Measurements from ENCODE around the gene TNFRSF19.

The TNFRSF19 gene

DNA sequence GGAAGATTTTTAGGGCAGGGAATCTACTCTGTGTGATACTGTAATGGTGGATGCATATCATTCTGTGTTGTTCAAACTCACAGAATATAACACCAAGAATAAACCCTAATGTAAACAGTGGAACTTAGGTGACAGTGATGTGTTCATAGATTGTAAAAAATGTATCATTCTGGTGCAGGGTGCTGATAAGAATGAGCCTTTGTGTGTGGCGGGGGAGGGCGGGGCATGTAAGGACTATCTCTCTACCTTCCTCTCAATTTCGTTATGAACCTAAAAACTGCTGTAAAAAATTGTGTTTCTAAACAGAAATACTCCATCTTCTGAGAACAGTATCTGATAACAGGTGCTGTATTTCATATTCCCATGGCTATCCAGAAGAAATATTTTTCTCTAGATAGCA is 35.6 kb downstream of the TNFRSF19 start:
- DNase-seq (ENCODE audit: low read depth): no peak

DNA sequence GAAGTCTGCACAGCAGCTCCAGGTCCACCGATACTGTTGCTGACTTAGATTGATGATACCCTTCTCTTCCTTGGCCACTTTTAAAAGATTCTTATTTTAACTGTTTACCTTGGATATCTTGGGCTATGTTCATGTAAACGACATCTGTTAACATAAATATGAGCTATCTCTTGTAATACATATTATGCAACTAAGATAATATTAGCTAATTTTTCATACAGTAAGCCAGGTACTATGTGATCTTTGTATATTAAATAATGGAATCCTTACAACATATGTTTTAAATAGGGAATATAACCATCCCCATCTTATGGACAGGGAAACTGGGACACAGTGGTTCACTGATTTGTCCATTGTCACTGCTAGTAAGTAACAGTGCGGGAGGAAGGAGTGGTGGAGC is 37.9 kb downstream of the TNFRSF19 start:
- DNase-seq (ENCODE audit: low read depth): no peak

DNA sequence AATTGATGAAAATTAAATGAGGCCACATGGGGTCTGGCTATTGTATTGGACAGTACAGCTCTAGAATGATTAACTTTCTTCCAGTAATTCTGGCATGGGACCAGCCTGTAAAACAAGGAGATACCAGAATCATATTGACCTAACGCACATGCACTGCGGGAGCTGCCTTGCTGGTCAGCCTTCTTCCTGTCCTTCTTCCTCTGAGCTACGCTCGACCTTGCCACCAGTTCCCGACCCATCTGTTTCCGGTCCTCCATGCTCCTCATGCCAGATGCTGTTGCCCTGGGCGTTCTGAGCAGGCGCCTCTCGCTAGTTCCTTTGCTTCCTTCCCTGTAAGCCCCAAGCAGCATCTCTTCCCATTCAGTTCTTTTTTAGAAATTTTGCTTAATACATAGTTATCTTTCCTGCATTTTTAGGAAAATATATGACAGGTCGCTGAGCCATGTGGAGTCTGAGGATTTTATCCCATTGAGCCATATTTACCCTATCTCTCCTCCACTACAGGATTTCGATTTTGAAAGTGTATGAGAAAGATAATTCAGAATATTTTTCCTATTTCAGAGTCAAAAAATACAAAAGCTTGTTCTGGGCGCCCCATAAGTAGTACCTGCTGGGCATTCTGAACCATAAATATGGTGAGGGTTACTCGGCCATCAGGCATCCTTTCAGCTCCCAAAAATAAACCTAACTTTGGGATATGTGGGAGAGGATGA is 38.6 kb downstream of the TNFRSF19 start:
- no peak for DNase-seq (ENCODE audit: low read depth)

DNA sequence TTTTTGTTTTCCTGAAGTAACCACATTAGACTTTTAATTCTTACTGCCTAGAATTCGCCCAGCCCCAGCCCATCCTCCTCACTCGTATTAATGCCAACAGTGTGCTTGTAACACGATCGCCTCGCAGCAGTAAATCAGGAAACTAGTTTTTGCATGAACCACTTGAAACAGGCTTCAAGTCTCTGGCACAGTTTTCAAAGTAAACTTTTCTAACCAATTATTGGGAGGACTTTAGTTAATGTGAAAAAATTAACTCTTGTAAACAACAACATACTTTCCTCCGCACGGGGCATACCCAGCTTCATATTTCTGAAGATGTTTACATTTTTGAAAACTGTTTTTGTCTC is 39.2 kb downstream of the TNFRSF19 start:
- no peak for DNase-seq (ENCODE audit: low read depth)

DNA sequence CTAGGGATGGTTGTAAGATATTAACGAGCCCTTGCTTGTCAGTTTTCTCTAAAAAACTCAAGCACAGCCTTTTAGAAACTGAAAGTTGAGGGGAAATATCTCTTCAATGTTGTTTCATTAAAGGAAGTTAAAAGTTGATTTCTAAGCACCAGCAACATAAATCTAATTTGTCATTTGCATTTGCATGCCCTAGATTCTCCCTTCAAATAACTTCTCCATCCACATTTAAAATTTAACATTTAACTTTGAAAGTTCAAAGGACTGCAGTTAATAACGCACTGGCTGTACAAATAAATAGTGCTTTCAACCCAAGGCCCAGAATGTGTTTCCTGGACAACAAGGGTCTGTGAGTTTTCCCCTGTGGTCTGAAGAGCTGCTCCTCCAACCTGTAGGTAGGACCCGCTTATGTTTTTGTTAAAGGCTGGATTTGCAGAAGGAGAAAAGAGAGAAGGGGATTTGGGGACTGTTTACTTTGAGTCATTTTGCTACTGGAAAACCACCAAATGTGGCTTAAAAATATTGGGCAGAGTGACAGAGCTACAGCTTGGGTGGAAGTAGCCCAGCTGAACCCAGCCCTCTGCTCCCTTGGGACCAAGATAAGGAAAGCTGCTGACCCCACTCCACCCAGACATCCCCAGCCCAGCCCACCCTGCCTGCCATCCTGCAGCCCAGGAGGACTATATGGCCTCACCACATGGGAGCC is 39.8 kb downstream of the TNFRSF19 start:
- no peak for DNase-seq (ENCODE audit: low read depth)

DNA sequence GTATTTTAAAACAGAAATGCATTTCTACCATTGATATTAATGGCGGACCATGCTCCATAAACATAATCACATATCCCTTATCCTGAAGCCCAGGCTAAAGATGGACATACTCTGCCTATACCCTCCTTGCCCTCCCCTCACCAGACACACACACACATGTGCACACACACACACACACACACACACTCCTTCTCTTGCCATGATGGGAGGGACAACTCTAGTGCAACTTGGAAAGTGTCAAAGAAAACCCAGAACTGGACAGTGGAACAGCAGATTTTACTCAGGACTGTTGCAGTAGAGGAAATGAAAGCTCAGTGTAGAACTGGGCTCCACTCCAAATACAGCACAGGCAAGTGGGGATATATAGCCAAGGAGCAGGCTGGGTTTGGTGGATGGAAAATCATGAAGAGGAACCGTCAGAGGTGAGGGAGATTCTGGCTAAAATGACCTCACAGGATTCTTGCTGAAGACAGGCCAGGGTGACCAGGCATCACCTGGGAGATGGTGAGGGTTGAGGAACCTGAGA is 40.8 kb downstream of the TNFRSF19 start:
- no peak for DNase-seq (ENCODE audit: low read depth)

DNA sequence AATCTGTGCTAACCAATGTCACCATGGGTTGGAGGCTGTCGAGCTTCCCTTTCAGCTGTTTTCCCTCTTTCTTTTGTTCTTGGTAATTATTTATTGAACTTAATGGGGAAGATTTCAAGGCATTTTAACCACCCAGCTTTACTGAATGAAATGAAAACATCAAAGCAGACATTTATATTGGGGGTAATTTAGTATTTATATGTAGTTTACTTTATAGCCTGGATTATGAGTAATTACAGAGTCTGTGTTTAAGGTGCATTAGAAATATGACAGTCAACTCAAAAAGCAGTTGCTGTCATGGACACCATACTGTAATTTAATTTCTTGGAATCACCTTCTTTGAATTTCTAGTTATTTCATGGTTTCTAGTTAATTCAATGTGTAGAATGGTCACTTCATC is 42.0 kb downstream of the TNFRSF19 start:
- no peak for DNase-seq (ENCODE audit: low read depth)

DNA sequence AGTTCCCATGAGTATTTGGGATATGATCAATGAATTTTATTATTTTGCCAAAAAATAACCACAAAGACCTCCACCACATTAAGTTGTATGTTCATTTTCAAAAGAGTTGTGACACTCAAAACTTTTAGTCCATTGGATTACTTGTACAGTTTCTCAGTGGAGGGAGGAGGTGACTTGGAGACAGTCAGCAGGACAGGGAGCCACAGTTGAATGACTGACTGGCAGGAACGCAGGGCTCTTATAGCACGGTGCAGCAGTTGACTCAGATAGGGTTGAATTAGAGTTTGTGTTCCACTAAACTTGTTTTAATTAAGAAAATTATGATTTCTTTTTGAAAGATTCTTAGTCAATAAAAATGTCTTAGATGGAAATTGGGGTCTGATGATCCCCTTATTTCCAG is 42.5 kb downstream of the TNFRSF19 start:
- DNase-seq (ENCODE audit: low read depth): no peak

DNA sequence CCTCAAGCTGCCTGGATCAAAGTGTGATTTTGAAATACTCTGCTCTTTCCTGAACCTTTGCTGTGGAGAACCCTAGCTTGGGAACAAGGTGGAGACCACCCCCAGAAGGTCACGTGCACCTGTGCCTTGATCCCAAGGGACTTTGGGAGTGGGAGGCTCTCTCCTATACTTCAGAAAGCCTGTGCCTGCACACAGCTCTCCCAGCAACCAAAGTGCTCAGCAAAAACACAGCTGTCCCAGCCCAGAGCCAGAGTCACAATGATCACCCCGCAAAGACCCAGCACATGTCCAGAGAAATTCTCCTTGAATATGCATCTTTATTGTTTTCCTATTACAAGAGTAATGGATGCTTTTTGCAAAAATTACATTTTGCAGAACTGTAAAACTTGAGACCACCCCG is 43.4 kb downstream of the TNFRSF19 start:
- DNase-seq (ENCODE audit: low read depth): no peak

DNA sequence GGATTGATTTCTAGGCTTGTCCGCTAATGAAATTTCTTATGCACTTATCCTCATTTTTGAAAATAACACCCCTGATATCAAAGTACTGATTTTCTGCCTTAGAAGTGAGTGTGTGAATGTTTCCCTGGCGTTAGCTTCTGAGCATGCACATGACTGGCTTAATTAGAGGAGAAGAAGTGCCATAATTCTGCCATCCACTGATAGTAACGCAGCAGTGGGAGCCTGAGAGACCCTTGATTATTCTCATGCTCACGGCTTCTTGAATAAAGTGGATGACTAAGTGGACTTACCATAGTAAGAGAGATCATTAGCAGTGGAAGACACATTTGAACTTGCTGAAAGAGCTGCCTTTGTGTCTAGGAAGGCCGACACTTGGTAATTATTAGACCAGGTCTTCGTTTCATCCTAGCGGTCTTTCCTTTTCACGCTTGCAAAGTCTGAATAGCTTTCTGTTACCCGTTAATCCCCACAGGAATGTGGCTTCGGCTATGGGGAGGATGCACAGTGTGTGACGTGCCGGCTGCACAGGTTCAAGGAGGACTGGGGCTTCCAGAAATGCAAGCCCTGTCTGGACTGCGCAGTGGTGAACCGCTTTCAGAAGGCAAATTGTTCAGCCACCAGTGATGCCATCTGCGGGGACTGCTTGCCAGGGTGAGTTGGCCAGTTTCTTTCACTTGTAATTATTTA is 45.3 kb downstream of the TNFRSF19 start:
- no peak for DNase-seq (ENCODE audit: low read depth)

DNA sequence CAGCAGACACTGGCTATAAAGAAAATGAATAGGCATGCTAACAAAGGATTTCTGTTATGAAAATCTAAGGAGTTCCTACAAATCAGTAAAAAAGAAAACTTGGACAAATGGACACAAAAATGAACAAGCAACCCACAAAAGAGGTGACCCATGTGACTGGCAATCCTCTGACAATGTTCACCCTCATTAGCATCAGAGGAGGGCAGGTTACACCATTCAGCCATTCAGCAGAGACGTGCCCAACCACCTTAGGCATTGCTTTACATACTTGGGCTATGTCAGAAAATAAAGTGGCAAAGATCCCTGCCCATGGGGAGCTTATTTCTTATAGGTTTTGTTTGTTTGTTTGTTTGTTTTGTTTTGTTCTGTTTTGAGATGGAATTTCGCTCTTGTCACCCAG is 46.0 kb downstream of the TNFRSF19 start:
- DNase-seq (ENCODE audit: low read depth): no peak

DNA sequence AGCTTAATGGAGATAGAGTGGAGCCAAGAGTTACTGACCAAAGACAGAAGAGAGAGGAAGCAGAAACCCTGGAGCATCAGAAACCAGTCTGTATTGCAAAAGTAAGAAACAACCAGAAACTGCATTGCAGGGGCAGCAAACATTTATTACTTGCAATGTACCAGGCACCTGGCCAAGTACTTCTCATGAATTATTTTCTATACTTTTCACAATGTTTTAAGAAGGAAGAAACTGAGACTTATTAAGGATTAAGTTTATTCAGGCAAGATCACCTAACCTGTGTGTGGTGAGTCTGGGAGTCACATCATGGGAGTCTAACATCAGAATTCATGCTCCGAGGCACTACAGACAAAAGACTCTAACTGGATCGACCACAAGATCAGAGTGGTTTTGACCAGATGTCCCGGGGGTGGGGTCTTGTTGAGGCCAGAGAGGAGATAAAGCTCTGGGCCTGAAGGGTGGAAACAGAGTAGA is 47.4 kb downstream of the TNFRSF19 start:
- DNase-seq (ENCODE audit: low read depth): no peak

DNA sequence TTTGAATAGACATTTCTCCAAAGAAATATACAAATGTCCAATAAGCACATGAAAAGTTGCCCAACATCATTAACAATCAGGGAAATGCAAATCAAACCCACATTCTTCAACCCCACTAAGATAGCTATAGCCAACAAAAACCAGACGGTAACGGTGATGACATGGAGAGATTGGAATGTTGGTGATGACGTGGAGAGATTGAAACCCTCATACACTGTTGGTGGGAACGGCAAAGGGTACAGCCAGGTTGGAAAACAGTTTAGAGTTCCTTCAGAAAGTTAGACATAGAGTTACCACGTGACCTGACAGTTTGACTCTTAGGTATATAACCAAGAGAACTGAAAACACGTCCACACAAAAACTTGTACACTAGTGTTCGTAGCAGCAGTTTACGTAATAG is 48.1 kb downstream of the TNFRSF19 start:
- DNase-seq (ENCODE audit: low read depth): no peak

DNA sequence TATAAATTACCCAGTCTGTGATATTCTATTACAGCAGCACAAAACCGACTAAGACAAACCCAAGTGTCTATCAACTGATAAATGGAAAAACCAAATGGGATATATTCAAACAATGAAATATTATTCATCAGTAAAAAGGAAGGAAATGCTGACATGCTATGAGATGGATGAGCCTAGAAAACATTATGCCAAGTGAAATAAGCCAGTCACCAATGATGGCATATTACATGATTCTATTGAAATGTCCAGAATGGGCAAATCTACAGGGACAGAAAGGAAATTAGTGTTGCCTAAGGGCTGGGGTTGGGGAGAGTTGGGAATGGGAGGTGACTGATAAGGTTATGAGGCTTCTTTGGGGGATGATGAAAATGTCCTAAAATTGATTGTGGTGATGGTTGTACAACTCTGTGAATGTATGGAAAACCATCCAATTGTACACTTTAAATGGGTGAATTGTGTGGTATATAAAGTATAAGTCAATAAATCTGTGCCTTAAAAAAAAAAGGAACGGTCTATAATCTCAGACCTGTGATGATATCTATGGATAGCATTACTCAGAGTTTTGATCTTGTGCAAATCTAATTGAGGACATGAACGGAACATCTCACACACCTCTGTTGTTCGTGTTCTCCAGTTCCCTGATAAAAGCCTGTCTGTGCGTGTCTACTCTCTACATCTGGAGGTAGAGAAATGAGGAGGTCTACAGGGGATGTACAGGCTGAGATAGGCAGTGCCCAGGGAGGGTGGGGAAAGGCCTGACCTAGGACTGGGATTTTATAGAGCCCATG is 49.0 kb downstream of the TNFRSF19 start:
- no peak for DNase-seq (ENCODE audit: low read depth)

DNA sequence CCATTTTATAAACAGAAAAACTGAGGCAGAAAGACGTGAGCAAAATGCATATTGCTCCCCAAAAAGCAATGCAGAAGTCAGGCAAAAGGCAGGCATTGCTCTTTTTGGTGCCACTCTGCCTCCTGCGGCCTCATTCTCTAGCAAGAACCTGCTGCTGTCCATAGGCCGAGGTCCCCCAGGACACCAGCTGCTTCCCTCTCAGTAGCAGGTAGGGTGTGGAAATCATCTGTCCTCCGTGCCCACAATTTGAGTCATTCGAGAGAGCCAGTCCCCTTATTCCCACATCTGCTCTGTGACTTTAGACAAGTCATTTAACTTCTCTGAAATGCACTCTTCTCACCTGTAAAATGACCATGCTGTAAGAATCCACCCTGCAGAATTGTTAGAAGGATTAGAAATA is 50.0 kb downstream of the TNFRSF19 start:
- DNase-seq (ENCODE audit: low read depth): no peak

DNA sequence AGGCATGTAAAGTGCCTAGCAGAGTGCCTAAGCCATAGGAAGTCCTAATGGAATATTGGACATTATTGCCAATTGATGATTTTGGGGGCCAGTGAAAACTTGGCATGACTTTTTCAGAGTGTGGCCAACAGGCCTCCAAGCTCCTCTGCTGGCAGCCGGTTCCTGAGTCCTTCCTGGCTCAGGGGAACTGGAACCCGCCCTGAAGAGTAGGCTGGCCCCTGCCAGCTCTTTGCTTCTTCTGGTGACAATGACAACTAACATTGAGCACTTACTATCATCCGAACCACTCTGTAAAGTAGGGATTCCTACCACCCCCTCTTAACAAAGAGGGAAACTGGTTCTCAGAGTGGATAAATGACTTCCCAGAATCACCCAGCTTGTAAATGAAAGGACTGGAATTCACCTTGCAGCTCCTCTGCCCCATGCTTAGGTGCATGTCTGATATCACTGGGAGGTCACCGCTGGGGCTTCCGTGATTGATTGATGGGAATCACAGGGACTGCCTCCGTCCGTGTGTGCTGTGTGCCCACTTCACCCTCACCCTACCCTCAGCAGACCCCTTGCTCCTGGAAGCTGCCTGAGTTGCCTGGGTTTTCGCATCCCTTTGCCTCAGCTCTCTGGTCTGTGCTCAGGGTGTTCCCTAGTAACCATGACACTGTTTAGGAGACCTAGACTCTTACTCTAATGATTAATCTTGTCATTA is 50.6 kb downstream of the TNFRSF19 start:
- DNase-seq (ENCODE audit: low read depth): no peak

DNA sequence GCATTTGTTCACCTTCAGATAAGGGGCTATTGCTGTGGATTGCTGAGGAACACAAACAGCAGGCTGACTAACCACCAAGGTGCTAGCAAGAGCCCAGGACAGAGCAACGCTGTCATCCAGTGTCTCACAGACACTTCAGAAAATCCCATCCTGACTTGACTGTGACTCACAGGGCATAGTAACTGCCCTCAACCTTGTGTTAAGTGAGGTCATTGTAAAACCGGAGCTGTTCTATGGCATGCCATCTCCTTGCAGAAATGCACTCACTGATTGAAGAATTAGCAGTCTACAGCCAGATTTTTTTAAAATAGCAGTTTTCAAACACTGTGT is 51.1 kb downstream of the TNFRSF19 start:
- no peak for DNase-seq (ENCODE audit: low read depth)

DNA sequence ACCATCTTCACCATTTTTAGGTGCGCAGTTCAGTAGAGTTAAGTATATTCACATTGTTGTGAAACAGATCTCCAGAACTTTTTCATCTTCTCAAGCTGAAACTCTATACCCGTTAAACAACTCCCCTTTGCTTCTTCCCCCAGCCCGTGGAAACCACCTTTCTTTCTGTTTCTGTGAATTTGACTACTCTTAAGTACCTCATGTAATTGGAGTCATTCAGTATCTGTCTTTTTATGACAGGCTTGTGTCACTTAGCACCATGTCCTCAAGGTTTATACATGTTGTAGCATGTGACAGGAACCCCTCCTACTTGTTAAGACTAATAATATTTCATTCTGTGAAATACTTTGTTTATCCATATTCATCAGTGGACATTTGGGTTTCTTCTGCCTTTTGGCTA is 52.8 kb downstream of the TNFRSF19 start:
- DNase-seq (ENCODE audit: low read depth): no peak

DNA sequence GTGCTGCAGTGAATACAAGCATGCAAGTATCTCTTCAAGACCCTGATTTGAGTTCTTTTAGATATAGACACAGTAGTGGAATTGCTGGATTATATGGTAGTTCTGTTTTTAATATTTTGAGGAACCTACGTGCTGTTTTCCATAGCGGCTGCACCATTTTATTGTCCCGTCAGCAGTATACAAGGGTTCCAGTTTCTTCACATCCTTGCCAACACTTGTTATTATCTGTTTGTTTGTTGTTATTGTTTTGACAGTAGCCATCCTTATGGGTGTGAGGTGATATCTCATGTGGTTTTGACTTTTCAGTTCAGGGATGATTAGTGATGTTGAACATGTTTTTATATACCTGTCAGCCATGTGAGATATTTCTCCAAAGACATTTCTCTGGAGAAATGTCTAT is 53.2 kb downstream of the TNFRSF19 start:
- no peak for DNase-seq (ENCODE audit: low read depth)

DNA sequence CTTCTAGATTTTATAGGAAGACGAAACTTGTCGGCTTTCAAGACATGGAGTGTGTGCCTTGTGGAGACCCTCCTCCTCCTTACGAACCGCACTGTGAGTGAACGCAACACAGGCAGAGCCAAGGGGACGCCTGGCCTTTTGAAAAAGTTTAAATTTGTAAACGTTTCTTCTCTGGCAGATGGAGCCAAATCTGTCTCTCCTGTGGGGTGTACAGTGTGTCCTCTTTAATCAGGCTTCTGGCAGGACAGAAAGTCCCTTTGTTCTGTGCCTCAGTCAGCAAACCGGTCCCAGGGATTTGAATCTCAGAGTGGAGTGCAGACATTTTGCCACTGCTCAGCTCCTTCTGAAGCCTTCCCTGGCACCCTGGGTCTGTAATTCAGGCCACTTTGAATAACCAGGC is 56.5 kb downstream of the TNFRSF19 start:
- DNase-seq (ENCODE audit: low read depth): no peak

DNA sequence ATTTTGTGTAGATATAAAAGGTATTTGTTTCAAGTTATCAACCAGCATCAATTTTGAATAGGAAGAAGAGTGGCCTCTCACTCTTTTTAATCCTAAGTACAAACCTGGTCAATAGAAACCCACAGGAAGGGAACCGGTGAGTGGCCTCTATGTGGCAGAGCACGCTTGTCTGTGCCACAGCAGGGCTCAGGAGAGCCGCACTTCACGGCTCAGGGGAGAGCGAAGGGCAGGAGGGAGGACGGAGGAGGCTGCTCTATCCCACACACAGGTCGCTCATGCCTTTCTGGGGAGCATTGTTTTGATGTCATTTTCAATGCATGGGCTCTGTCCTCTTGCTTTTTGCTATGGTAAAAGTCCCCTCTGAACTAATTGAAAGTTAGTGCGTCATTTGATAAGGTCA is 57.2 kb downstream of the TNFRSF19 start:
- no peak for DNase-seq (ENCODE audit: low read depth)

DNA sequence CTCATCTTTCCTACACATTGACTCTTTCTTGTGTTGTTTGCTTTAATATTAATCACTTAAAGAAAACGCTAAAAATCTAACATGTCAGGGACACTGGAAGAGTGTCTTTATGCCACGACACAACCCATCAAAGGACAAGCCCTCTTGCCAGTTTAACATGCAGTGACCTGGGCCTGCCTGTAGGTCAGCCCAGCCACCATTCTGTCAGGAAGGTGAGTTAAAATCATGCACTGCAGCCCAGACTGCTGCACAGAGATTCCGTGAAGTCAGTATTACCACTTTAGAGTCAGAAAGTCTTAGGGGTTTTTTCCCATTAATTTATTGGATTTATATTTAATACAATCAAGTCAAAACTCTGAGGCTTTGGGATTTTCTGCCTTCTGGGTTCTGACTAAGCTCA is 58.0 kb downstream of the TNFRSF19 start:
- no peak for DNase-seq (ENCODE audit: low read depth)
